ENCODE results near the gene ADARB2. TPM values are rescaled to one million over a fixed set of nuclear protein-coding genes. Genes with fewer than 3 reads are reported as not detected.
"Not testable (repeated sequence)": the region's sequence is repeated elsewhere in the genome, so short reads cannot be mapped to it uniquely, and the experiment has no call there.

ADARB2 gene
- polyA plus RNA-seq, 4 donors, result 0.40 to 1.5 (median 0.91) TPM

DNA sequence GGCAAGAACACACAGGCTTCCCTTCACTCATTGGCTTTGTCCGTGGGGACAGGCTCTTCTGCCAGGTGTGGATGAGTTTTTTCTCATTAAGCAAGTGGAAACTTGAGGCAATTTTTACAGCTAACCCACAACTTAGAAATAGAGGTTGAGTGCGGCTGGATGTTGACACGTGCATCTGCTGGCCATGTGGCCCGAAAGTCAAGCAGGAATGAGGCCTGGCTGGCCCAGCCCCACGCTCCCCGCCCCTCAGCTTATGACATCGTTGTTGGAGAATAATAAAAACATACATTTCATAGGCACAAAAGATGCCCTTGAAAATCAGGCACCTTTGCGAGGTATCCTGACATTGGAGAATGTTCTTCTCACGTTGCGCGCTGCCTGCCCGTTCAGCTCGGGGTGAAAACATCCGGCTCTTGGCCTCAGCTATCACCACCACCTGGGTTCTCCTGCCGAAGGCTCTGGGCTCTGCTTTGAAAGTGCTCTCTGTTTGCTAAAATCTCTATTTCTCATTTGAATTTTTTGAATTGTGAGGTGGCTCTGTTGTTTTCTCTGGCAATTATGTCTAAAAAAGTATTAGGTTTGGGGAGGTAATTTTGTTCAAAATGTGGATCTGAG, 370.4 kb downstream of the ADARB2 start:
- no peak for DNase-seq (ENCODE audit: low read depth in 4 of 4, low spot score in 3 of 4)

DNA sequence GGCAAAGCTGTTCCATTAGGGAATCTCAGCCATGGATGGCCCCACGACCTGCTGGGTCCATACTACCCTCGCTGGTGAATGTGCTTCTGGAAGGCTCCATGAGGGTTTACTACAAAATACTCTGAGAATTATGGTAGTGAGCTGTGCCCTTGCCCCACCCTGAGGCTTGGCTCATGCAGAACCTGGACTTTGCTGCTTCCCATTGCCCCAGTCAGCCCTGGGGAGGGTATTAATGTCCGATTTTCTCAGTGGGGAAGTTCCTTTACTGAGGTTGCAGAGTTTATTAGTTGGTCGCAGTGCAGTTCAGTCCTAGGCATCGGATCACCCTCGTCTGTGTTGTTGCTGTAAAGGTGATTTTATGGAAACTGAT, 371.0 kb downstream of the ADARB2 start:
- DNase-seq (ENCODE audit: low read depth in 4 of 4, low spot score in 3 of 4), result no peak

DNA sequence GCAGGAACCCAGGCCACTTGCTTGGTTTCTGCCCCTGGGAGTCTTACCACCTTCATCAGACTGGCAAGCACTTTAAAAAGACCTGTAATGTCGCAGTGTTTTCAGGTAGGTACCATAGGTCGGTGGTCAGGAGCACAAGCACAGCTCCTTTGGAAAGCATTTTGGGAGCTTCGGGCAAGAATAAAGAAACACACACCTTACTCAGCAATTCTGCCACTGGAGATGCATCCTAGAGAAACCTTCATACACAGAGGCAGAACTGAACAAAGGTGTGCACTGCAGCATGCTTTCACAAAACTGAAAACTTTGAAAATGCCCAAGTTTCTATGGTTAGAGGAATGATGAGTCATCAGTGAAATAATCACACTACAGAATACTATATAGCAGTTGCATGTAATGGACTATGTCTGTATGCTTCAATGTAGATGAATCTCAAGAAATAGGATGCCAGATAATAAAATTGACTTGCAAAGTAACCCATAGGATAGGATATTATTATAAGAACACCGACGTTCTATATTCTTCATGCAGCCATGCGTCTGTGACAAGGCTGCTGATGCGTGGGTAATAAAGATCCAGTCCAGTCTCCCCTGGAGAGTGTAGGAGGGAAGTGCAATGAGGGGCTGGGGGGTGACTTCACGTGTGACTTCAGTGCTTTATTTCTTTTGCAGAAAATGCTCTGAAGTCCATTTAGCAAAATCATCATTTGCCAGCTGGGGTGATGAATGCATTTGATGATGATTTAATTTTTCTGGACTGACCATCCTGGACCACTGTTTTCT, 371.6 kb downstream of the ADARB2 start:
- no peak for DNase-seq (ENCODE audit: low read depth in 4 of 4, low spot score in 3 of 4)

DNA sequence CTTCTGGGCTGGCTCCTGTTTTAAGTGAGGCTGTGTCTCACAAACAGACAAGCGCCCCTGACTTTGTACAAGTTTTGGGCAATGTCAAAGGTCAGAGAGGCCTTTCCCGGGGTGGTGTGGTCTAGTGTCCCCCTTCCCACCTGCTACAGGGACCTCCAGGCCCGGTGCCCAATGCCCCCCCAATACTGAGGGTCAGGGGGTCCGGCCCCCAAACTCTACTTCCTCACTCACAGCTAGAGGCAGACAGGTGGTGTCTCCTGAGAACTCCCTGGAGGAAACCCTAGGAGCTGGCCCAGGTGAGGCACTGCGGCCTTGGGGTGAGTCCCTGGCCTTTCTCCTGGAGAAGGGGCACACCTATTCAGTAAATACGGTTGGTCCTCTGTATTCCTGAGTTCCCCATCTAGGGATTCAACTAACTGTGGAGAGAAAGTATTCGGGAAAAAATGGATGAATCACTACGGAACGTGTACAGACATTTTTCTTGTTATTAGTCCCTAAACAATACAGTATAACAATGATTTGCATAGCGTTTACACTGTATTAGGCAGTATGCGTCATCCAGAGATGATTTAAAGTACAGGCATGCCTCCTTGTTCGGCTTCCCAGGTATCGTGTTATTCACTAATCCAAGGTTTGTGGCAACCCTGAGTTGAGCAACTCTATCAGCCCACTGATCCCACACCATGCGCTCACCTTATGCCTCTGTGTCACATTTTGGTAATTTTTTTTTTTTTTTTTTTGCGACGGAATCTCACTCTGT, 373.0 kb downstream of the ADARB2 start:
- DNase-seq (ENCODE audit: low read depth in 4 of 4, low spot score in 3 of 4), result no peak

DNA sequence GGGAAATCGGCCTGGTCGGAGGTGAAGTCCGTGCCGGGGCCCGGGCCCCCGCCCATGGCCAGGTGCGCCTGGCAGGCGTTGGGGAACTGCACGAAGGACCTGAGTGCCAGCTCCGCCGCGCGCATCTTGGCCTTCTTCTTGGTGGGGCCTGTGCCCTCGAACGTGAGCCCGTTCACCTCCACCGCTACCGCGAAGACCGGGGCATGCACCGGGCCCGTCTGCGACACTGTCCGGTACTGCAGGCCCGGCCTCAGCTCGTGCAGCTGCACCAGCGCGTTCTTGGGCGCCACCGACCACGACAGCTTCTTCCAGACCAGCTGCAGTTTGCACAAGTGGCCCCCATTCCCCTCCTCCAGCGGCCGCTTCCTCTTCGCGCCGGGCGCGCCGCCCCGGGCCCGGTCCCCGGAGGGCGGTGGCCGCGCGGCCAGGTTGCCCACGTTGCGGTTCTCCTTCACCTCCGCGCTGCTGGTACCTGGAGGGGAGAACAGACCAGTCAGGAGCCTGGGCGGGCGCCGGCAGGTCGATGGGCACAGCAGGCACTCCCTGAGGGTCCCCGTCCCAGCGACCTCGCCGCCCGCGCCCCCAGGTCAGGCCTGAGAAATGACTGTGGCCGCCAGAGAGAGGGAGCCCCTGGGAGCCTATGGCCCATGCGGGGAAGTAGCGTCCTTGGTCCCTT, 373.7 kb downstream of the ADARB2 start:
- no peak for DNase-seq (ENCODE audit: low read depth in 4 of 4, low spot score in 3 of 4)

DNA sequence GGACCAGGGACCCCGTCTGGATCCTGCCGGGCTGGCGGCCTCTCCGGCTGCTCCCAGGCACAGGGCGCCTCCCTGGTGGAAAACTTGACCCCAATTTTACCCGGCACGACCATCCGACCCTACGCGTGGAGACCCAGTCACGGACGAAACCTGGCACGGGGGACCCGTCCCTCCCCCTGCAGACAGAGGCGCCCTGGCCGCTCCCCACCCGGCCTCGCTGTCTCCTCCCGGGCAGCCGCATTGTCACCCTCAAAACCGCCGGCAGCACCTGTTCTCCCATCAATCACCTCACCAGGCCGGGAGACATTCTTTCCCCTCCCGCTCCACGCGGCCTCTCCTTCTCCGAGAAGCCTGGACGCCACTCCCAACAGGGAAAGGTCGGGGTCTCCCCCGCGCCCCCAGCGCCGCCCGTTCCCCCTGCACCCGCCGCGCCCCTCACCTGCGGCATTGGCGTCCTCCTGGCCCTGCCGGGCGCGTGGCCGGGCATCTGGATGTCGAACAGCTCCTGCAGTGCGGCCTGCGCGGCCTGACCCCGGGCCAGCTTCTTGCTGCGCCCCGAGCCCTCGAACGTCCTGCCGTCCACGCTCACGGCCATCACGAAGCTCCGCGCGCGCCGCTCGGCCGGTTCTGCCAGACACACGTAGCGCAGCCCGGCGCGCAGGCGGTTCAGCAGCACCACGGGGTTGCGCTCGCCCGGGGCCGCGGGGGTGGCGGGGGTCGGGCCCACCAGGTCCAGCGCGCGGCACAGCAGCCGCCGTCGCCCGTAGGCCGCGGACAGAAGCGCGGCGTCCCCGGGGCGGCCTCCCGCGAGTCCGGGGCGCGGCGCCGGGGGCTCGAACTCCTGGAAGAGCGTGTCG, 374.5 kb downstream of the ADARB2 start:
- no peak for DNase-seq (ENCODE audit: low read depth in 4 of 4, low spot score in 3 of 4)

DNA sequence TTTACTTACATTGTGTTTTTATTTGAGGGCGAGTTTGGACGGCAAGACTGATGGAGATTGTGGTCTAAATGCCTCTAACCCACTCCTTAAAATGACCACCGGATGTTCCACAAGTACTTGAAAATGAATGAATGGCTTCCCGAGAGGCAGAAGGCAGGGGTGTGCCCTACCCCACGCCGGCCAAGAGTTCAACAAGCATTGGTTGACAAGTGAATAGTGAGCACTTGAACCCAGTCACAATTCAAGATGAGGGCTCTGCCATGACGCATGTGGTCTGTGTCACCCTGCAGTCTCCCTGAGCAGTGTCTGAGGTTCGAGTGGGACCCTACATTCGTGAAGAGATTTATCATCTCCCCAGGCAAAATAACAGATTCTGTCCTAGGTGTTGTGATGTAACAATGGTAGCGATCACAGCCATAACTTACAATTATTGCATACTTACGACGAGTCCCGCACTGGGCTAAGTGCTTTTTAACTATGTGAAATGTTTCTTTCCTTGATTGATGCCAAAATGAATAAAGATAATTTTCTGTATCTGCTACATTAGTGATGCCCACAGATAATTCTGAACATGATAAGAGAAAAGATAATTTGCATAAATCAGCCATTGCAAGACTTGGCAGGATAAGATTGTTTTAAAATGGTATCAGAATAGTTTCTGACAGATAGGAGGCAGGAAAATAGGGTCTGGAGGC, 375.8 kb downstream of the ADARB2 start:
- DNase-seq (ENCODE audit: low read depth in 4 of 4, low spot score in 3 of 4), result no peak

DNA sequence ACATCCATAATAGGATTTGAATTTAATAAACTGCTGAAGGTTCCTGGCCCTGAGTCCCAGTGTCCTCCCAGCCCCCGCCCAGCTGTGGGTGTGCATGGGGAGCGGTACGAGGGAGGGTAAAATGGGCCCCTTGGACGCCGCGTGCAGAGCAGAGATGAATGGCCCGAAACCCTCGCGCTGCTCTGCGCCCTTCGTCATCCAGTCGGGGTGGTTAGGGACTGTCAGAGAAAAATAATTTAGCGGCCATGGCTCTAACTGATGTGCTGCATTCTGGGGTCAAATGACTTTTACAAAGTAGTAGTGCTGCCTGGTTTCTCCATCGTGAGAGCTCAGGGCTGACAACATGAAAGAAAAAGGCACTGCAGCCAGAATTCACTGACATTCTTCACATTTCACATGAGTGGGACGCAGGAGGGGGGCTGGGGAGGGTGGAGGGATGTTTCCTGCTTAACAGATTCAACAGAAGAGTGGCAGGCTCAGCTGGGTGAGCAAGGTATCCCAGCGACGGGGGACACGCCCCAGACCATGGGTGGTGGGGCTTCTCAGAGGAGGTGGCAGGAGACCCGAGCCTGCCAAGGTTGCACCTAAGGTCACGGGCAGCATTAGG, 376.7 kb downstream of the ADARB2 start:
- DNase-seq (ENCODE audit: low read depth in 4 of 4, low spot score in 3 of 4), result no peak

DNA sequence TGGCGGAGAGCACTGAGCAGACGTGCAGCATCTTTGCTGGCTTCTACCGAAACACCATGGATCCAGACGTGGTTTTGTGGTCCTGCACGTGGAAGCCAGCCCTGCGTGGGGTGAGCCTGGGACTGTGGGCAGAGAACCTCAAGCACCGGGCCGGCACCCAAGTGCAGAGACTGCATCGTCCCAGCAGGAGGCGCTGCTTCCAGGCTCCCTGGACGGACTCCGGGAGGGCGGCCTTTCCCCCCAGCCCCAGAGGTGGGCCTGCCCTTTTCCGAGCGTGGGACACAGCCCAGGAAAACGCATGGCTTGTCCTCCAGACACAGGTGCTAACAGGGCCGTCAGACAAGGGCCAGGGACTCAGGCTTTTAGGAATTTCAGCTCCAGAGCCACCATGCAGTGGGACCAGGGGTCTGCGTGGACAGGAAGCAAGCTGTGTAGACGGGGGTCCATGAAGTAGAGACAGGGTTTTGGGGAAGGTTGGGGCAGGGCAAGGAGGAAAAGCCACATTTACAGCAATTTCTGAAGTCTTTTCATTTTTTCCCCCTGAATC, 377.2 kb downstream of the ADARB2 start:
- DNase-seq (ENCODE audit: low read depth in 4 of 4, low spot score in 3 of 4), result no peak

DNA sequence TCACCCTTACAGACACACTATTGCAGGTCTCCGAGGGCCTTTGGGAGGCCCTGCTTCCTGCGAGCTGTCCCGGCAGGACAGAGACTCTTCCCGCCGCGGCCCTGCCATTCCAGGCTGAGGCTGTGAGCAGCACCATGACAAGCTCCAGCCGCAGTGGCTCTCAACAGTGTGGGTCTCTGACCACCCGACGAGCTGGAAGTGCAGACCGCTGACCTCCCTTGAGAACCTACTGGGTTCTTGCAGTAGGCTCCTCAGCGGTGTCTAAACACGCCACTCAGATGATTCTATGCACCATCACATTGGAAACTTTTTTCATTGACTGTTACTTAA, 377.7 kb downstream of the ADARB2 start:
- DNase-seq (ENCODE audit: low read depth in 4 of 4, low spot score in 3 of 4), result no peak

DNA sequence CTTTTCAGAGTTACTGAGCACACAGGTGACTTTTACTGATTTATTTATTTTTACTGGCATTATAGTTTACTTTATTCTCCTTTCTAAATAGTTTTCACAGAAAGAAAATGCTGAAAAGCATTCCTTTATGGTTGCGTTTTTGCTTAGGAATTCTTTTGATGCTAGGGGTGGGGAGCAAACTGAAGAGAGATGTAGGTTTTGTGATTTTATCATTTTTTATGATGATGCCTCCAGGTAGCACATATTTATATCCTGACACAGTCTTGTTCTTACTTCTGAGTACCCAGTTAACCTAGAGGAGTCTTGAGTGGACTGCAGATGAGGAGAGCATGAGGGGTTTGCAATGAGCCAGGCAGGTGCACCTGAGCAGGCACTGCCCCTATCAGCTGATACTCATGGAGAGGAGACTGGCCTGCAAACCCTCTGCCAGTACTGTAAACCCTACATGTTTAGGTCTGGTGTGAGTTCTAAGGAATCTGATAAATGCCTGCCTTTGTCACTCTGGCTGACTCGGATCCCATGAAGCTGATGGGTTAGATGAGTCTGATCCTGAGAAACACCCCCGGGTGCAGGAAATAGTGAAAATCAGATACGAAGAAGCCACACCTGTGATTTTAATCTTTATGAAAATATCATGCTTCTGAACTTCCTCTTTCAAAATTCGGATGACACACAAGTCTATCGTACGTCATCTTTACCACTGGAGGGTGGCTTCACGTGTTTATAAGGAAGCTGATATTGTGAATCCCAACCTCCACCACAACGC, 378.3 kb downstream of the ADARB2 start:
- DNase-seq (ENCODE audit: low read depth in 4 of 4, low spot score in 3 of 4), result no peak

DNA sequence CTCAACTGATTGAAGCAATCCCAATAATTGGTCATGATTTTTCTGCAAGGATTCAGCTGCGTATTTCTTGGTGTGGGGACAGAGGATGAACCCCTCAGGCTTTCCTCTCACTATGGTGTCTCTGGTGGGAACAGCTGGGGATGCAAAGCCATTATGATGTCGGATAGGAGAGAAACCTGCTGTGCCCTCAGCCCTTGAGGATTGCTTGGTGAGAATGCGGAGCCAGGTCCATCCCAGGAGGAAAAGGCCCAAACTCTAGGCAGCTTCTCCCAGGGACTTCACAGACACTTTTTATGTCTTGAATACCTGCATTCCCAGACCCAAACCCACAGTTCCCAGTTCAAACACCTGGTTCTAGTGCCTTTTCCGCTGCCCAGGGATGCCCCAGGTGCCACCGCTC, 379.2 kb downstream of the ADARB2 start:
- DNase-seq (ENCODE audit: low read depth in 4 of 4, low spot score in 3 of 4), result no peak

DNA sequence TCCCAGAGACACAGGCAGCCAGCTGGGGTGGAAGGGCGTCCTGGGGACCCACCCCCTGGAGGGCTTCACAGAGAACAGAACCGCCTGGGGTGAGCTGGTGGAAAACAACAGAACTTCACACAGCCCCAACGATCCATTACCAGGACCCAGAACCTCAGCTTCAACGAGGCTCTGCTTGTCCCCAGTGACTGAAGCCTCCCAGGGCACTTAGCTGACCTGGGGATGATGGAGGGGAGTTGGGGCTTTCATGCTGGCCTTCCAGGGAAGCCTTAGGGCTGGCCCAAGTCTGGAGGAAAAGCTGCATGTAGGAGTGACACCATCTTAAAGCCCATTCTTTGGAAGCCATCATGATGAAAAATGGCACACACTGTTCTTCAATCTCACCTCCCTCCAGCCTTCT, 381.0 kb downstream of the ADARB2 start:
- DNase-seq (ENCODE audit: low read depth in 4 of 4, low spot score in 3 of 4), result no peak

DNA sequence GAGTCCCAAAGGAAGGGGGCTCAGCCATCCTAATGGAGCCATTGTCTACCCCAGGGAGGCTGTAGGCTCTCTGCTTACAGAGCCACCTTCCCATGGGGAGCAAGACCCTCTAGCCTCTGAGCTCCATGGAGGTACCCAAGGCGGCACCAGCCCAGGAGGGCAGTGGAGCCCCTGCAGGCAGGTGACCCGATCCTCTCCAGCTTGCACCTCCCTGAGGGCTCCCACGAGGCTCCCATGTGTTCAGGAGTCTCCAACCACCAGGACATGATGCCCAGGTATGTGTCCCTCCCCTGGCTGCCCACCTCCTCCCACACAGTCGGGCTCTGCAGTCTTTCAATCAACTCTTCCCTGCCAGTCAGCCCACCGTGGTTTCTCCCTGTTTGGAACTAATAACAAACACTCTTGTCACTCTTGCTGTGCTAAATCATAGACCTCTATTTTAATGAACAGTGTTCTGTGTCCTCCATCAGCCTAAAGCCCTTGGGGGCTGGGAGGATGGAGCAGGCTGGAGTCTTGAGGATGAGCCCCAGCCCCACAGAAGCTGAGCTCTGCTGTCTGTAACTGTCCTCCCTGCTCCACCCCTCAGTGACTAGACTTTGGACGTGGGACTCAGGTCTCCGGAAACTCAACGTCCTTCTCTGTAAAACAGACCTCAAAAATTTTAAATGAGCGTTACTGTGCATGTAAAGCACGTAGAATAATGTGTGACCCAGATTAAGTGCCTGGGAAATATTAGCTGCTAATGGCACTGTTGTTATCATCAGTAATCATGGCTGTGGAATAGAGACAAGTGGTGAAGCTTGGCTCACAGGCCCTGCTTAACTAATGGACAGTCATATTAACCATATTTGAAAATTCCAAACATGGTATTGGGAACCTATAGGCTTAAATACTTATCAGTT, 382.3 kb downstream of the ADARB2 start:
- DNase-seq (ENCODE audit: low read depth in 4 of 4, low spot score in 3 of 4), result no peak

DNA sequence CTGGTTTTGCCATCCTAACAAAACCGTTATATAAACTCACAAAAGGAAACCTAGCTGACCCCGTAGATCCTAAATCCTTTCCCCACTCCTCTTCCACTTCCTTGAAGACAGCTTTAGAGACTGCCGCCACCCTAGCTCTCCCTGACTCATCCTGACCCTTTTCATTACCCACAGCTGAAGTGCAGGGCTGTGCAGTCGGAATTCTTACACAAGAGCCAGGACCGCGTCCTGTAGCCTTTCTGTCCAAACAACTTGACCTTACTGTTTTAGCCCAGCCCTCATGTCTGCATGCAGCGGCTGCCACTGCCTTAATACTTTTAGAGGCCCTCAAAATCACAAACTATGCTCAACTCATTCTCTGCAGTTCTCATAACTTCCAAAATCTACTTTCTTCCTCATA, 385.0 kb downstream of the ADARB2 start:
- not testable (repeated sequence) for DNase-seq (ENCODE audit: low read depth in 4 of 4, low spot score in 3 of 4)

DNA sequence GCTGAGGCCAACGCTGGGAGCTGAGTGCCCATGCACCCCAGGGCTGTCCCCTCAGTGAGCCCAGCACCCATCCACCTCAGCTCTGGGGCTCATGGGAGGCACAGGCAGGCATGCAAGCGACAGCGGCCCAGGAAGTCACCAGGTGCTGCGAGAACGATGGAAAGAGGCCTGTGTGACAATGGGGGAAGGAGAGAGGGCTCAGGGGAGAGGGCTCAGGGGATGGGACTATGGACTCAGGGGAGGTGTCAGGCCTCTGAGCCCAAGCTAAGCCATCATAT, 388.6 kb downstream of the ADARB2 start:
- no peak for DNase-seq (ENCODE audit: low read depth in 4 of 4, low spot score in 3 of 4)

DNA sequence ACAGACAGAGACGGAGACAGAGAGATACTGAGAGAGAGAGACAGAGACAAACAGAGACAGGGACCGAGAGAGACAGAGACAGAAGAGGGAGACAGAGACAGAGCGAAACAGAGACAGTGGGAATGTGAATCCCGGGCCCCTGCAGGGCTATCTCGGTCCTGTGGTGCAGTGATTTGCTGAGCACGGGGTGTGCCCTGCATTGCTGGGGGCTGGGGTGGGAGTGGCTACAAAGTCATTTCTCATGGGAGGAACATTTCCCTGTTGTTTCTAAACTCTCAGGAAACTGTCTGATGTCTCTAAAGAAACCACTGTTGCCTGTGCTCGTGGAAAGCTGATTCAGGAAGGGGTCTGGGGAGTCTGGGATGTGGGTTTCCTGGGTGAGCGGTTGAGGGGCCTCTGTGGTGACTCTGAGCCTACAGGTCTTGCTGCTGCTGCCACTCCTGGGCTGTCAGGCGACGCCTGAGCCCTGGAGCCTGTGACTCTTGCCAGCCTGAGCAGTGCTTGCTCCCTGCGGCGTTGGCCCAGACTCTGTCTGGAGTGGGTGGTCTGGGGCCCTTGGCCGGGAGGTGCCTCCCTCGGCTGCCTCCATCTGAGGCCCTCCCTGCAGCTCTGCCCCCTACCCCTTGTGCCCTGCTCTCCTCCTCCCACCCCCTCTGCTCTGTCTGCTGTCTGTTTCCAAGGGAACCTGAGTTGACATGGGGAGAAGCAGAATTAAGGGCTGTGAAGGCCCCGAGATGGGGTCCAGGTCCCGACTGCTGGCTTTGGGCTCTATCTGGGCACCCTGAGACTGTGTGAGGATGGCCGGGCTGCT, 389.2 kb downstream of the ADARB2 start:
- no peak for DNase-seq (ENCODE audit: low read depth in 4 of 4, low spot score in 3 of 4)

Measured in left renal pelvis (tissue), 4 donors.